Natural killer cell (primary cell): ENCODE measurements around the gene ADAM17. TPM values are rescaled to one million over a fixed set of nuclear protein-coding genes. Genes with fewer than 3 reads are reported as not detected.

Experiments used
- ATAC-seq, 3 donors: fragments of 150-1000 bp in 2 of 3; fragments of 200-7000 bp in 1 of 3; cut with Tn5 transposase; 1 replicate in 1 of 3; 2 replicates in 2 of 3; pipeline ENCODE4 v1.10.0; 2021; ENCODE audit warnings: mild to moderate bottlenecking in 2 of 3, moderate library complexity in 2 of 3
- DNase-seq, 2 donors: peaks; one replicate each; pipeline versions ENCODE4 v3.0.0 to v3.0.0-alpha.2; 2013 to 2021; ENCODE audit warnings: mixed read lengths in 1 of 2
- H3K27ac ChIP-seq: one replicate; pipeline ENCODE4 v1.5.1; 2013; ENCODE audit warnings: mild to moderate bottlenecking, low read length
- H3K27me3 ChIP-seq: one replicate; pipeline ENCODE4 v1.6.1; 2013; ENCODE audit warnings: low read length; ENCODE audit not compliant: control insufficient read depth, insufficient read depth
- H3K36me3 ChIP-seq: one replicate; pipeline ENCODE4 v1.6.1; 2013; ENCODE audit warnings: low read length; ENCODE audit not compliant: control insufficient read depth, insufficient read depth
- H3K4me1 ChIP-seq: one replicate; pipeline ENCODE4 v1.6.1; 2013; ENCODE audit warnings: low read length; ENCODE audit not compliant: control insufficient read depth, insufficient read depth
- H3K4me3 ChIP-seq: one replicate; pipeline ENCODE4 v1.5.1; 2013; ENCODE audit warnings: low read length
- H3K9me3 ChIP-seq: one replicate; pipeline ENCODE4 v1.6.1; 2013; ENCODE audit warnings: low read length; ENCODE audit not compliant: control insufficient read depth, insufficient read depth
- H3K27ac Mint-ChIP-seq, 2 donors: one replicate each; pipeline ENCODE4 v1.8.0; 2022; ENCODE audit warnings: mild to moderate bottlenecking in 2 of 2, mixed read lengths in 2 of 2, moderate library complexity in 1 of 2
- H3K27me3 Mint-ChIP-seq, 2 donors: one replicate each; pipeline ENCODE4 v1.8.0; 2022; ENCODE audit warnings: low read depth in 2 of 2, mixed read lengths in 2 of 2
- H3K36me3 Mint-ChIP-seq: one replicate; pipeline ENCODE4 v1.8.0; 2022; ENCODE audit warnings: mixed read lengths
- H3K4me1 Mint-ChIP-seq, 2 donors: one replicate each; pipeline ENCODE4 v1.8.0; 2022; ENCODE audit warnings: mixed read lengths in 2 of 2
- H3K4me3 Mint-ChIP-seq: one replicate; pipeline ENCODE4 v1.8.0; 2022; ENCODE audit warnings: mild to moderate bottlenecking, moderate library complexity, mixed read lengths
- H3K9me3 Mint-ChIP-seq, 2 donors: one replicate each; pipeline ENCODE4 v1.8.0; 2022; ENCODE audit warnings: mixed read lengths in 2 of 2
- CTCF ChIP-seq: fragments of 200-600 bp; IDR thresholded peaks from one replicate; pipeline ENCODE4 v1.8.0; 2022; ENCODE audit warnings: antibody characterized with exemption
- WGBS: methylation state at CpG from one replicate; pipeline ENCODE4 v1.1.7; 2013; ENCODE audit warnings: missing lambda C conversion rate; ENCODE audit not compliant: insufficient coverage; 5-methylcytosine and 5-hydroxymethylcytosine counted together
- intact Hi-C: fragments of 100-400 bp; cut with micrococcal nuclease; formaldehyde crosslinking; loops from one replicate; pipeline ENCODE4 v1.14.2; 2022
- total RNA-seq, 4 donors: library from RNA; stranded (reverse); fragments of 120-200 nt in 1 of 4; gene quantifications; one replicate each; pipeline versions ENCODE4 v1.2.3 to v1.2.4, GENCODE V29; 2013 to 2022

Gene ADAM17
- total RNA-seq, 3 donors from 2014 or later (not counting 1 experiment from before 2014, with no cell fraction given) = 44.0 to 53.8 (median 46.8) TPM

DNA sequence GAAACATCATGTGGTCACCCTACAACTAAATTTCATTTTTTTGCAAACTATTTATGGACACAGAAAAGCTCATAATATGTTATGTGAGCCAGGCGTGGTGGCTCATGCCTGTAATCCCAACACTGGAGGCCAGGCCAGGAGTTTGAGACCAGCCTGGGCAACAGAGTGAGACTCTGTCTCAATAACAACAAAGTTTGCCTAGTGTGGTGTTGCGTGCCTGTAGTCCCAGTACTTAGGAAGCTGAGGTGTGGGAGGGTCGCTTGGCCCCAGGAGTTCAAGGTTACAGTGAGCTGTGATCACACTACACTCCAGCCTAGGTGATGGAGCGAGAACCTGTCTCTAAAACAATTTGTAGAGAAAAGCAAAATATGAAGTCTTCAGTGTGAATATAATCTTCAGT, 75.5 kb downstream of the ADAM17 start:
- Histone ChIP-seq H3K9me3 (no peaks in the 10 kb centered on the region), H3K36me3 (peaks cover 57% of the 10 kb centered on the region), H3K27ac (no peak overlapping the region), H3K4me1 (peaks cover 13% of the 10 kb centered on the region), H3K4me3 (no peak overlapping the region), H3K27me3 (no peaks in the 10 kb centered on the region)
- Mint-ChIP-seq H3K4me3 (no peak overlapping the region), H3K4me1 (peaks cover 24% of the 10 kb centered on the region in 2 donors), H3K36me3 (no peaks in the 10 kb centered on the region), H3K9me3 (no peaks in the 10 kb centered on the region), H3K27ac (peak overlapping the region in 1 of 2 donors; percentile 18), H3K27me3 (no peaks in the 10 kb centered on the region)
- intact Hi-C loops = no loop called here
- no peak for TF ChIP-seq CTCF
- ATAC-seq = no peak
- WGBS = 96% methylated on average over 4 of the region's 4 CpGs
- no peak for DNase-seq

DNA sequence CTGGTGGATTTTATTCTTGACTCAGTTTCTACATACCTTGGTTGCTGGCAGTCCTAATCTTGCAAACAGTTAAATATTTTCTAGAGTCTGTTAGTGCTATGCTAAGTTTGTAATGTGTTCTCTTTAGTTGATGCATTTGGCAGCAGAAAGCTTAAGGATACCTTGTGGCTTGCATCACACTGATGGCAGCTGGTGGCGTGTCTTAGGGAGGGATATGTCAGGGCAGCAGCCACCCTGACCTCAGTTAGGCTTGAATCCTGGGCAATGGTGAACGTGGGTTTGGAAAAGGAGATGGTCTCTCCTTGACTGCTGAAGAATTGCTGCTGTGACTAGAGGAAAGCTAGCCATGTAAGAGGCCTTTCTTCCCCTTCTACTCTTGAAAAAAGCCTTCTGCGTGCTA, 77.1 kb downstream of the ADAM17 start:
- intact Hi-C loops = loop anchor here (10.0 kb wide), 1 partner anchor 54 kb away; the partner anchor contains the start of genes CPSF3 and ITGB1BP1
- Histone ChIP-seq H3K27me3 (no peaks in the 10 kb centered on the region), H3K27ac (no peak overlapping the region), H3K4me1 (peaks cover 21% of the 10 kb centered on the region), H3K9me3 (no peaks in the 10 kb centered on the region), H3K36me3 (peaks cover 40% of the 10 kb centered on the region), H3K4me3 (no peak overlapping the region)
- TF ChIP-seq CTCF = no peak
- 94% methylated on average over 3 of the region's 3 CpGs for WGBS
- H3K36me3 Mint-ChIP-seq = no peaks in the 10 kb centered on the region
- H3K4me1 Mint-ChIP-seq = peaks cover 28% of the 10 kb centered on the region in 2 donors
- H3K4me3 Mint-ChIP-seq = no peak overlapping the region
- no peaks in the 10 kb centered on the region for H3K27me3 Mint-ChIP-seq
- H3K27ac Mint-ChIP-seq = peak overlapping the region in 1 of 2 donors; percentile 74
- DNase-seq (no peak), ATAC-seq (no peak)
- no peaks in the 10 kb centered on the region for H3K9me3 Mint-ChIP-seq

GRCh38 chr2:9477914-9478313, 77.7 kb downstream of the ADAM17 start:
- ATAC-seq = no peak
- DNase-seq = no peak
- no peaks in the 10 kb centered on the region for H3K9me3 Mint-ChIP-seq
- intact Hi-C loops = loop anchor here (10.0 kb wide), 1 partner anchor 53 kb away; the partner anchor contains the start of genes CPSF3 and ITGB1BP1
- H3K27ac Mint-ChIP-seq = no peak overlapping the region
- H3K27me3 Mint-ChIP-seq = no peaks in the 10 kb centered on the region
- peaks cover 31 to 33% of the 10 kb centered on the region in 2 donors for H3K4me1 Mint-ChIP-seq
- no peak overlapping the region for H3K27ac ChIP-seq
- no peaks in the 10 kb centered on the region for H3K27me3 ChIP-seq
- no peak for TF ChIP-seq CTCF
- no peaks in the 10 kb centered on the region for H3K36me3 Mint-ChIP-seq
- no peak overlapping the region for H3K4me3 ChIP-seq
- 87% methylated on average over 6 of the region's 7 CpGs for WGBS
- peaks cover 34% of the 10 kb centered on the region for H3K36me3 ChIP-seq
- no peaks in the 10 kb centered on the region for H3K9me3 ChIP-seq
- H3K4me3 Mint-ChIP-seq = no peak overlapping the region
- H3K4me1 ChIP-seq = peaks cover 27% of the 10 kb centered on the region
